ENCODE data around the gene RPS6KA2.

RPS6KA2 gene

GRCh38 chr6:166423051-166423745 is 203.9 kb downstream of the RPS6KA2 start:
- peaks cover 28% of the 10 kb centered on the region for H3K4me1 Mint-ChIP-seq
- H3K27me3 Mint-ChIP-seq, result no peaks in the 10 kb centered on the region
- H3K9me3 Mint-ChIP-seq, result no peaks in the 10 kb centered on the region
- DNase-seq, result no peak
- H3K27ac Mint-ChIP-seq, result no peak overlapping the region
- no peak overlapping the region for H3K4me3 Mint-ChIP-seq
- ATAC-seq, result no peak

GRCh38 chr6:166422201-166422940 is 204.7 kb downstream of the RPS6KA2 start:
- ATAC-seq, result no peak
- no peaks in the 10 kb centered on the region for H3K9me3 Mint-ChIP-seq
- H3K27ac Mint-ChIP-seq, result no peak overlapping the region
- H3K4me3 Mint-ChIP-seq, result no peak overlapping the region
- DNase-seq, result no peak
- H3K4me1 Mint-ChIP-seq, result peaks cover 36% of the 10 kb centered on the region
- no peaks in the 10 kb centered on the region for H3K27me3 Mint-ChIP-seq

- DNase-seq, result no peak
- ATAC-seq, result no peak
- H3K27me3 Mint-ChIP-seq, result no peaks in the 10 kb centered on the region
- no peak overlapping the region for H3K4me3 Mint-ChIP-seq
- H3K9me3 Mint-ChIP-seq, result peaks cover 14 to 17% of the 10 kb centered on the region in 2 donors
- H3K4me1 Mint-ChIP-seq, result peaks cover 57% of the 10 kb centered on the region
- H3K27ac Mint-ChIP-seq, result no peak overlapping the region
These were observed 206.7 kb downstream of the RPS6KA2 start for GRCh38 chr6:166420351-166420750.

- H3K27me3 Mint-ChIP-seq, result no peaks in the 10 kb centered on the region
- no peak for DNase-seq
- H3K27ac Mint-ChIP-seq, result peak overlapping the region in 1 of 2 donors; percentile 78
- H3K9me3 Mint-ChIP-seq, result peaks cover 14 to 17% of the 10 kb centered on the region in 2 donors
- peak; percentile 3 for ATAC-seq
- H3K4me3 Mint-ChIP-seq, result peak overlapping the region; percentile 40 to 41
- peaks cover 63% of the 10 kb centered on the region for H3K4me1 Mint-ChIP-seq
These were observed 207.3 kb downstream of the RPS6KA2 start for GRCh38 chr6:166419717-166420116.

- H3K4me1 Mint-ChIP-seq, result peaks cover 66% of the 10 kb centered on the region
- H3K27me3 Mint-ChIP-seq, result no peaks in the 10 kb centered on the region
- ATAC-seq (peak; percentile 79), DNase-seq (peak; percentile 73 to 84)
- H3K27ac Mint-ChIP-seq, result peak overlapping the region; percentile 78 to 81
- H3K4me3 Mint-ChIP-seq, result peak overlapping the region; percentile 40 to 41
- peaks cover 14 to 17% of the 10 kb centered on the region in 2 donors for H3K9me3 Mint-ChIP-seq
These were observed 207.8 kb downstream of the RPS6KA2 start for GRCh38 chr6:166419286-166419685.

- peak; percentile 47 for ATAC-seq
- Mint-ChIP-seq H3K4me3 (peak overlapping the region in 1 of 2 donors; percentile 48), H3K4me1 (peaks cover 68% of the 10 kb centered on the region), H3K27me3 (no peaks in the 10 kb centered on the region), H3K27ac (peak overlapping the region; percentile 63 to 78), H3K9me3 (peaks cover 14 to 17% of the 10 kb centered on the region in 2 donors)
- DNase-seq, result peak in 1 of 2 donors; percentile 35
These were observed 208.3 kb downstream of the RPS6KA2 start for GRCh38 chr6:166418691-166419143.

GRCh38 chr6:166417285-166417691 is 209.8 kb downstream of the RPS6KA2 start:
- Mint-ChIP-seq H3K4me1 (peaks cover 82% of the 10 kb centered on the region), H3K4me3 (peak overlapping the region; percentile 9 to 18), H3K9me3 (peaks cover 14 to 17% of the 10 kb centered on the region in 2 donors), H3K27ac (peak overlapping the region; percentile 92 to 93), H3K27me3 (no peaks in the 10 kb centered on the region)
- DNase-seq, result peak; percentile 59 to 62
- ATAC-seq, result peak; percentile 83

- Mint-ChIP-seq H3K9me3 (peaks cover 14 to 17% of the 10 kb centered on the region in 2 donors), H3K27ac (peak overlapping the region; percentile 61 to 93), H3K4me3 (peak overlapping the region; percentile 16 to 26), H3K4me1 (peaks cover 95% of the 10 kb centered on the region), H3K27me3 (no peaks in the 10 kb centered on the region)
- ATAC-seq (no peak), DNase-seq (no peak)
These were observed 211.2 kb downstream of the RPS6KA2 start for GRCh38 chr6:166415833-166416347.

- ATAC-seq (peak; percentile 77), DNase-seq (peak; percentile 41 to 74)
- Mint-ChIP-seq H3K27me3 (no peaks in the 10 kb centered on the region), H3K4me3 (peak overlapping the region; percentile 16 to 26), H3K27ac (peak overlapping the region; percentile 35 to 61), H3K4me1 (peaks cover 93% of the 10 kb centered on the region), H3K9me3 (peaks cover 14 to 17% of the 10 kb centered on the region in 2 donors)
These were observed 211.7 kb downstream of the RPS6KA2 start for GRCh38 chr6:166415306-166415705.

GRCh38 chr6:166413491-166413951 is 213.5 kb downstream of the RPS6KA2 start:
- DNase-seq (no peak), ATAC-seq (no peak)
- Mint-ChIP-seq H3K27ac (peak overlapping the region in 1 of 2 donors; percentile 60), H3K4me1 (peaks cover 76% of the 10 kb centered on the region), H3K9me3 (peaks cover 14 to 17% of the 10 kb centered on the region in 2 donors), H3K27me3 (no peaks in the 10 kb centered on the region), H3K4me3 (no peak overlapping the region)

- no peak overlapping the region for H3K27ac Mint-ChIP-seq
These were observed 214.1 kb downstream of the RPS6KA2 start for GRCh38 chr6:166412911-166413384.

GRCh38 chr6:166412156-166412910 is 214.7 kb downstream of the RPS6KA2 start:
- Mint-ChIP-seq H3K9me3 (peaks cover 14 to 17% of the 10 kb centered on the region in 2 donors), H3K4me3 (peak overlapping the region; percentile 47 to 70), H3K4me1 (peaks cover 64% of the 10 kb centered on the region), H3K27ac (peak overlapping the region in 1 of 2 donors; percentile 65), H3K27me3 (no peaks in the 10 kb centered on the region)
- DNase-seq (no peak), ATAC-seq (no peak)

More at GRCh38 chr6:166412911-166413384, 214.1 kb downstream of the RPS6KA2 start:
- H3K4me1 Mint-ChIP-seq, result peaks cover 70% of the 10 kb centered on the region
- no peaks in the 10 kb centered on the region for H3K27me3 Mint-ChIP-seq
- DNase-seq (no peak), ATAC-seq (no peak)
- no peak overlapping the region for H3K4me3 Mint-ChIP-seq
- H3K9me3 Mint-ChIP-seq, result peaks cover 14 to 17% of the 10 kb centered on the region in 2 donors

- H3K4me1 Mint-ChIP-seq, result peaks cover 58% of the 10 kb centered on the region
- no peak for DNase-seq
These were observed 215.3 kb downstream of the RPS6KA2 start for GRCh38 chr6:166411721-166412151.

GRCh38 chr6:166411271-166411670 is 215.8 kb downstream of the RPS6KA2 start:
- H3K27ac Mint-ChIP-seq, result no peak overlapping the region
- DNase-seq, result no peak
- ATAC-seq, result no peak
- H3K27me3 Mint-ChIP-seq, result no peaks in the 10 kb centered on the region
- peak overlapping the region in 1 of 2 donors; percentile 70 for H3K4me3 Mint-ChIP-seq
- H3K9me3 Mint-ChIP-seq, result peaks cover 7 to 9% of the 10 kb centered on the region in 2 donors
- peaks cover 53% of the 10 kb centered on the region for H3K4me1 Mint-ChIP-seq

More at GRCh38 chr6:166411721-166412151, 215.3 kb downstream of the RPS6KA2 start:
- peak; percentile 54 for ATAC-seq
- H3K4me3 Mint-ChIP-seq, result peak overlapping the region; percentile 47 to 70
- no peaks in the 10 kb centered on the region for H3K27me3 Mint-ChIP-seq
- peaks cover 11 to 14% of the 10 kb centered on the region in 2 donors for H3K9me3 Mint-ChIP-seq
- peak overlapping the region in 1 of 2 donors; percentile 65 for H3K27ac Mint-ChIP-seq

Data from stimulated activated naive CD8-positive, alpha-beta T cell treated with anti-CD3 and anti-CD28 coated beads, Interleukin-15, amount 100 ng/mL, for 72 hours (primary cell).